ENCODE data around the gene LYSMD4.
"Not testable (repeated sequence)": the region's sequence is repeated elsewhere in the genome, so short reads cannot be mapped to it uniquely, and the experiment has no call there.

Gene LYSMD4

DNA sequence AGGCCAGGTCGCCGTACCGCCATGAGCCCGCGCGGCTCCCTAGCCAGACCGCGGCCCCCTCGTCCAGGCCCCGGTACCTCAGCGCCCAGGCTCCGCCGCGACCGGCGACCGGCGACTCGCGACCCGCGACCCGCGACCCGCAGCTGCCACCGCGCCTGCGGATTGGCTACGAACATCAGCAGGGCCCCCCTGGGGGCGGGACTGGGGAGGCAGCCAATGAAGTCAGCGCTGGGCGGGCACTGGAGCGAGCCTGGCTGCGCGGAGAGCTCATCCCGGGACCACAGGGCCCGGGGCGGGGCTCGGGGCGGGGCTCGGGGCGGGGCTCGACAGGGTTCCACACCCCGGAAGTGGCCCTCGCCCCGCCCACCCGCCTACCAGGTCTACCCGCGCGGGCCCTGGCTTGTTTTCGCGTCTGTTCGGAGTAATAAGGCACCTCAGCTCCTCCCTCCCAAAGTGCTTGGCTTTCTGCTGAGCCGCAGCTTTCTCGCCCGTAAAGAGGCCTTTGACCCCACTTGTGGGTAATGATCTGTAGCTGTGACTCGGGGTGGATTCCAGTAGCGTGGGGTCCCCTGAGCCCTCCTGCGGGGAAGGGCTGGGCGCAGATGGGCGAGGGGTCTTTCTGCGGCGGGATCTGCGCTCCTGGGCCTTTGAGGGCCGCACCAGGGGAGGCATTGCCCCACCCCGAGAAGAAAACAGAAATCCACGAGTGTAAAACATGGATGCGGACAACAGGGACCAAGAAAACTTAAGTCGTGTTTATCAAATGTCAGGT lies at the start of gene LYSMD4:
TSS of gene LYSMD4 (minus strand) at position 170 of the 772 bp plus-strand sequence. CDS start 1,438 bp downstream, outside the sequence.
- ATAC-seq (peak; percentile 99), DNase-seq (peak; percentile 99)

DNA sequence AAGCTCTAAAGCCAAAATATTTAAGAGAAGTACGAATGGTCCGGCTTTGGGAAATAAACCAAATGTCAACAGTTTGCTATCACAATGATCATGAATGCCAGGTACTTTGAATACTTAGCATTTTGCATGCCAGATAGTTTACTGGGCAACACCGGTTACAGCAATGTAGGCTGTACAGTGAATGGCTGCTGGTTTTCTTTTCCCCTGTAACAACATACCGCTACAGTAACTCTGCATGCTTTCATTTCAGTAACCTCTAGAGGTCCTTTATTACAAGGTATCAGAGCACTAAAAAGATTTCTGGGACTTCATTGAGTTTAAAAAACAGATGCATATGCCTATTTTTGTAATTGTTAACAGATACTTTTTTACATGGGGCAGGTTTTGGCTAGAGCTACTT lies 48.8 kb upstream of the LYSMD4 start:
- DNase-seq, ATAC-seq: not testable (repeated sequence)

DNA sequence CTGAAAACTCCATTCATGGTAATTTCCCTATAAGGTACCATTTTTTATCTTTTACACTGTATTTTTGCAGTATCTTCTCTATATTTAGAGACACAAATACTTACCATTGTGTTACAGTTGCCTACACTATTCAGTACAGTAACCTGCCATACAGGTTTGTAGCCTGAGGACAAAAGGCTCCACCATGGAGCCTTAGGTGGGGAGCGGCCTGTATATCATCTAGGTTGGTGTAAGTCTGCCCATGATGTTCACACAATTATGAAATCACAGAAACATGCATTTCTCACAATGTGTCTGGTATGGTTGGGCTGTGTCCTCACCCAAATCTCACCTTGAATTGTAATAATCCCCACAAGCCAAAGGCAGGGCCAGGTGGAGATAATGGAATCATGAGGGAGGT lies 43.9 kb upstream of the LYSMD4 start:
- ATAC-seq = no peak

DNA sequence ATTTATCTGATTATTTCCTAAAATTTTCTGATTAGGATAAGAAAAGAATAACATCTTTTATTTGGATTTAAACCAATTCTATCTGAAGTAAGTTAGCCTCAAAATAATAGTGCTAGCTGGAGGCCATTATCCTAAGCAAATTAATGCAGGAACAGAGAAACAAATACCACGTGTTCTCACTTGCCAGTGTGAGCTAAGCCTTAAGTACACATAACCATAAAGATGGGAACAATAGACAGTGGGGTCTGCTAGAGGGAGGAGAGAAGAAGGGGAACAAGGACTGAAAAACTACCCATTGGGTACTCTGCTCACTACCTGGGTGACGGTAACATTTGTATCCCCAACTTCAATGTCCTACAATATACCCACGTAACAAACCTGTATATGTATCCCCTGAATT lies 31.3 kb upstream of the LYSMD4 start:
- no peak for ATAC-seq
- DNase-seq = no peak

More for the DNA sequence above, 43.9 kb upstream of the LYSMD4 start:
- DNase-seq = no peak

DNA sequence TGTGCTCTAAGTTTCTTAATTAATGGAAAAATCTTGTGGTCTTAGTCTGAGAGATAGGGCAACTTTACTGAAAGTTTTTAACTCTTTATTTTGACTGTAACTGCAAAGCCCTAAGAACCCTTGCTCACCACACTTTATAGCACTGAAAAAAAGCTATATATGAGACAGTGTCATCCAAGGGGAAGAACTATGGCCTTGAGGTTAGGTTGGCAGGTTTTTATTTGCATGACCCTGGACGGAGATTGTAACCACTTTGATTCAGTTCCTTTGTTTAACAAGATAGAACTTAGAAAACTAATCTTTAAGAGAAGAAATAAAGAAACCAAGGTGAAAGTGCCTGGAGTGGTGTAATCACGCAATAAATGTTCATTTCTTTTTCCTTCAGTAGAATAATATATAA lies 30.6 kb upstream of the LYSMD4 start:
- DNase-seq = no peak
- ATAC-seq = no peak

DNA sequence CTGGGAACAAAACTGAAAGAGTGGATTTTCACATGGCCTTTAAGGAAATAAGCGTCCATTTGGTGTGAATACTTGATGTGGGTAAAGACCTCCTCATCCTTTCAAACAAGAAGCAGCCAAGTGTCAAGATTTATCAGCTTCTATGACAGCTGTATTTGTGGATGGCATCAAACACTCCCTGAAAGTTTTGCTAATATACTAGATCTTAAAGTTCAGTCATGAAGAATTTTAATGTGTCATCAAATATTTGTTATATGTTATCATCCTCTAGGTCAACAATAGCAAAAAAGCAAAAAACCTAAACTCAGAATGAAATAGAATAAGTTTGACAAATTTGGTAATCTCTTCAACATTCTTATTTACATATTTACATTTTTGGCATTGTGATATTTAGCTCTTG lies 29.1 kb upstream of the LYSMD4 start:
- DNase-seq (no peak), ATAC-seq (no peak)

DNA sequence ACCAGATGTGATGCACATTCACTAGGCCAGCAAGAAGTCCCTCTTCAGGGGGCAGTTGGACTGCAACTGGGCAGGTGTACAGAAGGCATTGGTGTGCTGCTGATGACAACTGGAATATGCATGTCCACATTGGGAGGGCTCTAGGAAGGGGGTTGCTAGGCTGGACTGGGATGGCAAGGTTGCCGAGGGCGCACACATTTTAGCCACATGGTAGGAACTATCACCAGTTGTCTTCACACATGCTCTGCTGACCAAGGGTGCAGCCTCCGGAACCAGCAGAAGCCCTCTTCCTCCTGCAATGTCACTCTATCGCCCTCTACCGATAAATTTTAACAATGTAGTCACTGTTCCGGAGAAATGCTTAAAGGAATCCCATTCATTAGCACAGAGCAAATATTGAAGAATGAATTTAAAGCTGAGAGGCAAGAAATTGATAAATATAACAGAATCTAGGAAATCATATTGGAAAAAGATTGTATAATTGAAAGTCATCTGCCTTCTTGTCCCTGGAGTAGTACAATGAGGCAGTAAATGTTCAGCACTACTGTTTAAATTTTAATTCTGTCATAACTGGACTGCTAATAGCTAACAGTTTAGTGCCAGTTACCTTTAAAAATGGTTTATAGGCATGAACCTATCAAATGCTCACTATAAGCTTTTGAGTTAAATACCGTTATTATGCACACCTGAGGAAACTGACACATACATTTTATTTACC lies 22.6 kb upstream of the LYSMD4 start:
- peak; percentile 18 for DNase-seq
- peak; percentile 82 for ATAC-seq

DNA sequence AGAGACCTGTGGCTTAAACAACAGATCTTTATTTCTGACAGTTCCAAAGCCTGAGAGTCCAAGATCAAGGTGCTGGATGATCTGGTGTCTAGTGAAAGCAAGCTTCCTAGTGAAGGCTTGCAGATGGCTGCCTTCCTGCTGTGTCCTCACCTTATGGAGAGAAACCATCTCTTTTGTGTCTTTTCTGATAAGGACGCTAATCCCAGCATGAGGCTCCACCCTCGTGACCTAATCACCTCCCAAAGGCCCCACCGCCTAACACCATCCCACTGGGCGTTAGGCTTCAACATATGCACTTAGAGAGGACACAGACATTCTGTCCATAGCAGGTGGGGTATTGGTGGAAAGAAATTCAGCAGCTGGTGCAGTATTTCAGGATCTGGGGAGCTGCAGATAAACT lies 19.8 kb upstream of the LYSMD4 start:
- no peak for DNase-seq
- ATAC-seq = no peak

DNA sequence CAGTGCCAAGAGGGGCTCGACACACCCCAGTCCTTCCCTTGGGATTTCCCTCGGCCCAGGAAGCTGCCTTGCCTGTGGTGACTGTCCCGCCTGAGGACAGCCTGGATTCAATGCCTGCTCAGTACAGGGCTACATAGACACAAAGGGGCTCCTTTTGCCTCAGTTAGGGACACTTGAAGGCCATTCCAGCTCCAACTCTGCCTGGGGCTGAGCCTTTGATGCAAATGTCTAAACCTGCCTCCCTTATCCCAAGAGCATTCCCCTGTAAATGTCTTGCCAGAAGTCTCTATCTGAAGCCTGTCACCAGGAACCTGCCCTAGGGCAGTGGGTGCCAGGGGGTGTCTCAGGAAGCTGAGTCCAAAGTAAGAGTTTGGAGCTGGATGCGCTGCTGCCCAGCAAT lies 19.3 kb upstream of the LYSMD4 start:
- ATAC-seq (no peak), DNase-seq (no peak)

DNA sequence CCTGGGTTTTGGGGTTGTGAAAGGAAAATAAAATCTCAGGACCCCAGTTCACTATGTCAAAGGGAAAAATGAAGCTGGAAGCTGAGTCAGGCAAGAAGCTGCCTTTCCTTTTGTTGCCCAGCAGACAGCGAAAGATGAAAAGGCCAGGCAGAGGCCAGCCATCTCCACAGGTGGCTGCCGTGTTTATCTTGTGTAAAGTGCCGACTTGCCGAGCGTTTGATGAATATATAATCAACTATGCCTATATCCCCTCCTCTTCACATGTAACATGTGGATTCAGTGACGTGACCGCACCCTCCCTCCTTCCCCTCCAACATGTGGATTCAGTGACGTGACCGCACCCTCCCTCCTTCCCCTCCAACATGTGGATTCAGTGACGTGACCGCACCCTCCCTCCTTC lies 17.1 kb upstream of the LYSMD4 start:
- not testable (repeated sequence) for DNase-seq, ATAC-seq

DNA sequence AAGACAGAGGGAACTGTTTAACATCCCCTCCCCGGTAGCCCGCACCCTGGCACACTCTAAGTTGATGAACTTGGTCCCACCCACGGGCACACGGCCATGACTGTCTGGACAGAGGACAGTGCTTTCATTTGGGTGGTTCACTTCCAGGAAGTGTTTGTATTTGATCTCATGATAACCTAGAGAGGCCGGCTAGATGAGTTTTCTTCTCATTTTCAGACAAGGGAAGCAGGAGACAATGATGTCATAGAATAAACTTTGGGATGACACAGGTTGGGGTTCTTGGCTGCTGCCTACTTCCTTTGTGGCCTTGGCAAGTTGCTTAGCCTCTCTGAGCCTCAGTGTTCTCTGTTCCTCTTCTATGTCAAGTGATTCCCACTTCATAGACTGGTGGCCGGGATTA lies 16.1 kb upstream of the LYSMD4 start:
- ATAC-seq (no peak), DNase-seq (no peak)

DNA sequence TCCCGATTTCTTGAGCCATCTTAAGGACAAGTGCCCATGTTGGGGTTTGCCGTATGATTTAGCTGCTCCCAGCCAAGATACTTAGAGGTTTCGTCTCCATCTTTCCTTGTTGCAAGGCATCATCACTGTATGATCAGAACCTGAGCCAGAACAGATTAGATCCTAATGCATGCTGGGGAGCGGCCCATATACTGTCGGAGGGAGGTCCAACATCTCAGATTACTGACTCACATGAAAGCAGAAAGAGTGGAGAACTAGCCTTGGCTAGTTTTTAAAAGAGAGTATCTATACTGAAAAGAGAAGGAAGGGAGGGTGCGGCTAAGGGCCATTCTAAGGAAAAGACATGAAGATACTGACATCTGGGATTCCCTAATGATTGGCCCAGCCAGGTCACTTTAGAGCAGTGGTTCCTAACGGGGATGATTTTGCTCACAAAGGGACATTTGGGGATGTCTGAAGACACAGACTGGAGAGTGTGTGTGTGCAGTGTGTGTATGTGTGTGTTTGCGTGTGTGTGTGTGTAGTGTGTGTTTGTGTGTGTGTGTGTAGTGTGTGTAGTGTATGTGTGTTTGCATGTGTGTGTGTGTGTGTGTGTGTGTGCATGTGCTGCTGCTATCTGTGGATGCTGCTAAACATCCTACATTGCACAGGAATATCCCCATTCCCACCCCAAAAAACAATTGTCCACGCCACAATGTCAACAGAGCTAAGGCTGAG lies 12.3 kb upstream of the LYSMD4 start:
- ATAC-seq (no peak), DNase-seq (no peak)

DNA sequence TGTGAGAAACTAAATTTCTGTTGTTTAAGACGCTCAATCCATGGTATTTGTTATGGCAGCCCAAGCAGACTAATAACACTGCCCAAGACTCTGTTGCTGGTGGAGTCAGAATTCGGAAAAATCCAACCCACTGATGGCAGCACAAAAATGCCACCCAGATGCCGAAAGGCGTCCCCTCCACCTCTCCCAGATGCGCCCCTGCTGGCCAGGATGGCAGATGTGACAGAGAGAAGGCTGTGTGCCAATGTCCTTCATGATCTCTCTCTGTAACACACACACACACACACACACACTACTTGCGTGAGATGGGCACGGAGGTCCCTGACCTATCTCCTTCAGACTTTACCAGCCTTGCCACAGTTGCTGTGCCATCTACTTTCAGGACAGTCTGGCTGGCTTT lies 10.9 kb upstream of the LYSMD4 start:
- no peak for DNase-seq
- no peak for ATAC-seq

DNA sequence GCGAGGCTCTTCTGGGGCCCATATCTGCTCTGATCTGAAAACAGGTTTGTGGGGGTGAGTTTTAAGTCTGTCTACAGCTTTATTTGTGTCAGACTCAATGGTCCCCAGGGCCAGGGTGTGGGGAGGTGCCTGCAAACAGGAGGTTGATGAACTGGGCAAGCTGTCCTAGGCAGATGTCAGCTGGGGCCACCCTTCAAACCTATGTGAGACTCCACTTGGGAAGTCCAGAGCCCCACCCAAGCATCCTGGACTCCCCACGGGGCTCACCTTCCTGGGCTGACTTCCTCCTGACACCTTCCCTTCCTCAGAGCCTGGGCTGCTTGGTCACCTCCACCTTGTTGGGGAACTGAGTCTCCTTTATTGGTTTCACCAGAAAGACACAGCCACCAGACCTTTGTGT lies 8.6 kb upstream of the LYSMD4 start:
- no peak for ATAC-seq
- no peak for DNase-seq

DNA sequence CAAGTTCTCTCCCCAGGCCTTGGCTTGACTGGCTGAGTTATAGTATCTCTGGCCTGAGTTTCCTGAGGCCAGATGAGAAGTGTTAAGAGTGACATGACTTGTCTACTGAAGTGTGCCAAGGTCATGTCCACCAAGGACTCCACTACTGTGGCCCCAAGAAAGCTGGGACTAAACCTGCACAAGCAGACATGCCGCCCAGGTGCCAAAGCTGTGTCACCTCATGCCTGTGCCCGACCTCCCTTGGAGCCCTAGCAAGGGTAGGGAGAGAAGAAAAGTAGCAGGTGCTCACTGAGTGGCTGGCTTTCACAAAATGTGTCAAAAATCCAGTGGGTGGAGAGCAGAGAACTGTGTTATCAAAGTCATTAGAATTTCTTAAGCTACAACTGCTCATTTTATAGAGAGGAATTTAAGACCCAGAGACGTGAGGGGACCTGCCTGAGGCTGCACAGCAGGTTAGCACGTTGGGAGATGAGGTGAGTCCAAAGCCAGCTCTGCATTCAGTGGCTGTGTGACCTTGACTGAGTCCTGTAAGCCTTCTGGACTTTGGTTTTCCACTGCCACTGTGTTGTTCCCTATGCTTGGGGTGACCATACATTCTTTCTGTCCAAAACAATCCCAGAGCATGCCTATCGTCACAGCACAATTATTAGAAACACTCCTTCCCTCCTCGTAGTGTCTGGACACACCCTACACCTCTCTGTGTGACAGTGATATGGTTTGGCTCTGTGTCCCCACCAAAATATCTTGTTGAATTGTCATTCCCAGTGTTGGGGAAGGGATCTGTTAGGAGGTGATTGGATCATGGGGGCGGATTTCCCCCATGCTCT lies 5.0 kb upstream of the LYSMD4 start:
- no peak for DNase-seq
- no peak for ATAC-seq

DNA sequence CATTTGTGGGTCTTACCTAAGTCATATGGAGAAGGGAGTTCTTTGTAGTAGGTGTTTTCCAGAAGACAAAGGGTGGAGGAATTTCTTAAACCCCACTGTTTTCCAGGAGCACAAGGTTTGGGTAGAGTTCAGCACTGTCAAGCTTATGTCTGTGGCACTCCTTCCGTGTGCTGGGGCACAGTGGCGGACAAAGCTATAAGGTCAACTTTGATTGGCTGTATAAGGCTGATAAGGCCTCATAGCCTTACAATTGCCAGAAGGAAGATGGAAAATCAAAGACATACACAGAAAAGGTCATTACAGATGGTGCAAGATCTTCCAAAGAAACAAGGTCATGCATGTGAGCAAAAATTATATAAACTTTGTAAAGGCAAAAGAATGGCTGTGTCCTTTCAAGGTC lies 3.5 kb upstream of the LYSMD4 start:
- ATAC-seq = no peak
- DNase-seq = no peak

DNA sequence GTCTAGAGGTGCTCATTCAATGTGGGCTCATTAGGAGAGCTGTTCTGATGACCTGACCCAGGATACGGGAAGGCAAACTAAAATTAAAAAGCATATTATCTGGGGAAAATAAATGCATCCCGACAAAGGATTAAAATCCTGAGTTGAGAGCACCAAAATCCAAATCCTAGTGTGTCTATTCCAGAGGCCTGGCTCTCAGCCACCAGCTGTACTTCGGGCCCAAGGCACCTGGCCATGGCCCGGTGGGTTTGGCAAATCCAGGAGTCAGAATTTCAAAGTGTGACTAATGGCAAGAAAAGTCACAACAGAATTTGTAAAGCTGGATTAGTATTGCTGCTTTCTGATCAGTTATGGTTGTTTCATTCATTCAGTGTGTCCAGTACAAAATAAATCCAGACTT lies 2.6 kb upstream of the LYSMD4 start:
- ATAC-seq (no peak), DNase-seq (no peak)

DNA sequence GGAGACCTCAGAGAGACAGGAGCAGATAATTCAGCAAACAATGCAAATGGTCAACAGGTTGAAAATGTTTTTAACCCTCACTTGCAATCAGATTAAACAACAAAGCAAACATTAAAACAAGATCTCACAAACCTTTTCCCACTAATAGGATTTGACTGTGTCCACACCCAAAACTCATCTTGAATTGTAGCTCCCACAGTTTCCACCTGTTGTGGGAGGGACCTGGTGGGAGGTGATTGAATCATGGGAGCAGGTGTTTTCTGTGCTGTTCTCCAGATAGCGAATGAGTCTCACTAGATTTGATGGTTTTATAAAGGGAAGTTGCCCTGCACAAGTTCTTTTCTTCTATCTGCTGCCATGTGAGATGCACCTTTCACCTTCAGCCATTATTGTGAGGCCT lies 1.3 kb upstream of the LYSMD4 start:
- no peak for ATAC-seq

DNA sequence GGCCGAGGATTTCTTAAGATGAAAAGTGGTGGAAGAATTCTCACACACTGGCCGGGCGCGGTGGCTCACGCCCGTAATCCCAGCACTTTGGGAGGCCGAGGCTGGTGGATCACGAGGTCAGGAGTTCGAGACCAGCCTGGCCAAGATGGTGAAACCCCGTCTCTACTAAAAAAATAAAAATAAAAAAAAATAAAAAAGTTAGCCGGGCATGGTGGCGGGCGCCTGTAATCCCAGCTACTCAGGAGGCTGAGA lies 729 bp upstream of the LYSMD4 start:
- not testable (repeated sequence) for DNase-seq

More for the DNA sequence above, 1.3 kb upstream of the LYSMD4 start:
- DNase-seq = no peak

DNA sequence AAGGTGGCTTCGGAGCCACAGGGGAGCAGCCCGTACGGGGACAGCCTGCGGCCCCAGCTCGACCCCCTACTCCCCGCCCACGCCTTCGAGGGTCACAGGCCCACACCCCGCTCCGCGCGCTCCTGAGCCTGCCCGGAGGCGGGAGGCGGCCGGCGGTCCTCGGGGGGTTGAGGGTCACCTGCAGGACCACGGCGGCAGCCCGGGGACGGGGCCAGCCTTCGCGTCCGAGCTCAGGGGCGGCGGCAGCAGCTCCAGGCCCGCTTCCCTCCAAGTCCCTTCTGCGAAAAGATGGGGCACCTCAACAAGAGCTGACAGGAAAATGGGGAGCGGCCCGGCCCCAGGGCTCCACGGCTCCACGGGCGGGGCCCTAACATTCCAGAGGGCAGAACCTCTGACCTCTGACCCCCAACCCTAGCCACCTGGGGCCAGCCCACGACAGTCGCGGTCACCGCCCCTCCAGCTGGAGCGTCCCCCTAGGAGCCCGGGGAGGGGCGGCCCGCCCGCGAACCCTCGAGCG lies 428 bp downstream of the LYSMD4 start:
- no peak for ATAC-seq
- DNase-seq = peak; percentile 28

More for the DNA sequence above, 729 bp upstream of the LYSMD4 start:
- ATAC-seq = not testable (repeated sequence)

DNA sequence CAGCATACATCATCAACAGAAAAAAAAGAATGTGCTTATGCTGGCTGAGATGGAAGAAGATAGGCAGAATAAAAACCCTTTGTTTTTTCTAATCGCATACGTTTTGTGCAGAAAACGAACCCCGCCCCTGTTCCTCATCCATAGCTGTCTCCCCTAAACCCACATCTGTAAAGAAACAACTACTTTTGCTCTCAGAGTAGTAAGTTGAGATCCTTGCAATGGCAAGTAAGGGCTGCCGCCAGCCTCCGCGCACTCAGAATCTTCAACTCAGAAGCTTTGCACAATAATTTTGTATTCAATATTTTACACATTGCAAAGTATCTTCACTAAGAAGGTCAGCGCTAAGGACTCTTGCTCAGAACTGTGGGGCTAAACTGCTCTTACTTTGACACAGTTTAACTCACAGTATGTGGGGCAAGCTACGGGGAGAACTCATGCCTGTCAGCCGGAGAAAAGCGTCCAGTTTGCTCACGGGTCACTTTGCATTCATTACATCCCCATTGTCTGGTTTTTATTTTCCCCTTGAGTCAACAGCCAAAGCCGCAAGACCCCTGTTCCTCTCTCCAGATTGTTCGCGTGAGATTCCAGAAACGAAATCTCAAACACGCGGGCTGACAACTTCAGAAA lies 1.0 kb downstream of the LYSMD4 start:
- ATAC-seq = no peak
- DNase-seq = no peak
